Measurements from ENCODE around the gene TMEM59L. TPM values are rescaled to one million over a fixed set of nuclear protein-coding genes. Genes with fewer than 3 reads are reported as not detected.

TMEM59L gene
- total RNA-seq: not detected
- not detected for total RNA-seq (2013)

DNA sequence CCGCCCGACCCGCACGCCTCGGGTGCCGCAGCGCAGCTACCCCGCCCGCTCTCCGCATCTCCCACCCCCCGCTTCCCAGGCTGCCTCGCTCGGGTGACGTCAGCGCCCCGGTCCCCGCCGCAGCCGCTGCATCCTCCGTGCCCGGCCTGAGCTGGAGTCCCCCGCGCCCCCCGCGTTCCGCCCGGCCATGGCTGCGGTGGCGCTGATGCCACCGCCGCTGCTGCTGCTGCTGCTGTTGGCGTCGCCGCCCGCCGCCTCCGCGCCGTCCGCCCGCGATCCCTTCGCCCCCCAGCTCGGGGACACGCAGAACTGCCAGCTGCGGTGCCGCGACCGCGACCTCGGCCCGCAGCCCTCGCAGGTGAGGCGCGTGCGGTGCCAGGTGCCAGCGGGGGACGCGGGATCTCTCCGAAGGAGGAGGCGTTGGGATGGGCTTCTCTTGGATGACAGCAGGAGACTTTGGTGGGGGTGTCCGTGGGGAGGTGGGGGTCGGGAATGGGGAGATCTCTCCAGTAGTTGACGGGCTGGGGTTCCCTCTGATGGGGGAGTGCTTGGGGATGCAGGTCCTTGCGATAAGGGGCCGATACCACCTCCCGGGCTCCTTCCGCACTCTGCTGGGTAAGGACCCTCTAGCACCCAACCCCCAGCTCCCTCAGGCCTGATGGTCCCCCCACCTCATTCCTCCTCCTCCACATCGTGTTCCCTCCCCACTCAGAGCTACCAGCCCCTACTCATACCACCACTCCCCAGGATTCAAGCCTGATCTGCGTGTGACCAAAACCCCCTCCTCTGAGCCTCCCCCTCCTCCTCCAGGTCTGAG, at the start of gene TMEM59L:
TMEM59L (plus strand) TSS at position 99 of the 817 bp plus-strand sequence; CDS start at position 188, 89 bp downstream.
- H3K4me1 Mint-ChIP-seq: peaks cover 4 to 23% of the 10 kb centered on the region in 2 donors
- TF ChIP-seq CTCF (IDR thresholded peaks at IDR 0.05): no peak
- ATAC-seq (peak; percentile 48 to 83 (median 76)), DNase-seq (peak; percentile 42 to 73)
- H3K9me3 ChIP-seq (ENCODE audit: control insufficient read depth, insufficient read depth, low read length): no peaks in the 10 kb centered on the region
- no peak within 1 kb of the TSS for H3K27ac Mint-ChIP-seq
- WGBS (ENCODE audit: insufficient coverage): 2% methylated on average over 70 of the region's 70 CpGs
- peaks cover 52% of the 10 kb centered on the region for H3K27me3 ChIP-seq (ENCODE audit: control insufficient read depth, insufficient read depth, low read length)
- peak within 1 kb of the TSS; percentile 12 for H3K4me3 ChIP-seq (ENCODE audit: low read length)
- no peaks in the 10 kb centered on the region for H3K36me3 Mint-ChIP-seq
- no peak within 1 kb of the TSS for H3K27ac ChIP-seq (ENCODE audit: low read length)
- H3K27me3 Mint-ChIP-seq (ENCODE audit: low read depth in 2 of 2): peaks cover 37 to 60% of the 10 kb centered on the region in 2 donors
- H3K4me3 Mint-ChIP-seq: peak within 1 kb of the TSS; percentile 57
- intact Hi-C loops (cut with micrococcal nuclease): no loop called here
- H3K4me1 ChIP-seq (ENCODE audit: control insufficient read depth, insufficient read depth, low read length): peaks cover 23% of the 10 kb centered on the region
- no peaks in the 10 kb centered on the region for H3K36me3 ChIP-seq (ENCODE audit: control insufficient read depth, insufficient read depth, low read length)
- H3K9me3 Mint-ChIP-seq: no peaks in the 10 kb centered on the region

DNA sequence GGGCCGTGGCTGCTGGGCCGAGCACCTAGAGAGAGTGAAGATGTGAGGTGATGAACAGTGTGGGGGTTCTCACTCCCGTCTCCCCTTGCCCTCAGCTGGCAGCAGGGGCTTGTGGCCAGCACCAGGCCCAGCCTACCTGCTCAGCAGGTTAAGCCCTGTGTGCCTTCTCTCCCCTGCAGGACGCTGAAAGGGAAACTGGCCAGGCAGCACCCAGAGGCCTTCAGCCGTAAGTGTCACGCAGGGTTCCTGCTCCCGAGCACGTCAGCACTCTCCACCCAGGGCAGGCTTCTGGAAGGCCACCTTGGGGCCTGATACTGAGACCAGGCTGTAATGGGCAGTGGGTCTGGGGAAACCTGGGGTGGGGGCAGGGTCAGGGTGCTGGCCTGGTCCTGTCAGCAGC, 45.7 kb upstream of the TMEM59L start:
- no peak for DNase-seq
- Histone ChIP-seq H3K27me3 (ENCODE audit: control insufficient read depth, insufficient read depth, low read length) (no peaks in the 10 kb centered on the region), H3K36me3 (ENCODE audit: control insufficient read depth, insufficient read depth, low read length) (peaks cover 62% of the 10 kb centered on the region), H3K4me3 (ENCODE audit: low read length) (no peak overlapping the region), H3K27ac (ENCODE audit: low read length) (no peak overlapping the region), H3K4me1 (ENCODE audit: control insufficient read depth, insufficient read depth, low read length) (peaks cover 9% of the 10 kb centered on the region), H3K9me3 (ENCODE audit: control insufficient read depth, insufficient read depth, low read length) (no peaks in the 10 kb centered on the region)
- no peak for TF ChIP-seq CTCF (IDR thresholded peaks at IDR 0.05)
- Mint-ChIP-seq H3K4me1 (peaks cover 9% of the 10 kb centered on the region in 2 donors), H3K4me3 (no peak overlapping the region), H3K36me3 (no peaks in the 10 kb centered on the region), H3K27ac (no peak overlapping the region), H3K27me3 (ENCODE audit: low read depth in 2 of 2) (no peaks in the 10 kb centered on the region), H3K9me3 (no peaks in the 10 kb centered on the region)
- no peak for ATAC-seq
- 98% methylated on average over 8 of the region's 8 CpGs for WGBS (ENCODE audit: insufficient coverage)
- intact Hi-C loops (cut with micrococcal nuclease): no loop called here

DNA sequence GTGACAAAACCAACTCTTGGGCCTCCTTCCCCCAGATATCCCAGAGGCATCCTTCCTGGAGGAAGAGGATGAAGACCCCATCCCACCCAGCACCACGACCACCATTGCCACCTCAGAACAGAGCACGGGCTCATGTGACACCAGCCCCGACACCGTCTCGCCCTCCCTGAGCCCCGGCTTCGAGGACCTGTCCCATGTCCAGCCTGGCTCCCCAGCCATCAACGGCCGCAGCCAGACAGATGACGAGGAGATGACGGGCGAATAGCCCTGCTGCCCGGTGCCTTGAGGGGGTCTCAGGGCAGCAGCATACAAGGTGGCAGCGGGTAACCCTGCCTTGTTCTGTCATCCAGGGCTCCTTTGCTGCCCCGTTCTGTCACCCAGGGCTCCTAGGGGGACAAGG, 44.3 kb upstream of the TMEM59L start:
- Histone ChIP-seq H3K27ac (ENCODE audit: low read length) (no peak overlapping the region), H3K9me3 (ENCODE audit: control insufficient read depth, insufficient read depth, low read length) (no peaks in the 10 kb centered on the region), H3K36me3 (ENCODE audit: control insufficient read depth, insufficient read depth, low read length) (peaks cover 56% of the 10 kb centered on the region), H3K27me3 (ENCODE audit: control insufficient read depth, insufficient read depth, low read length) (no peaks in the 10 kb centered on the region), H3K4me1 (ENCODE audit: control insufficient read depth, insufficient read depth, low read length) (peaks cover 23% of the 10 kb centered on the region), H3K4me3 (ENCODE audit: low read length) (no peak overlapping the region)
- no peak for TF ChIP-seq CTCF (IDR thresholded peaks at IDR 0.05)
- no peaks in the 10 kb centered on the region for H3K27me3 Mint-ChIP-seq (ENCODE audit: low read depth in 2 of 2)
- H3K36me3 Mint-ChIP-seq: no peaks in the 10 kb centered on the region
- H3K4me1 Mint-ChIP-seq: peaks cover 19 to 21% of the 10 kb centered on the region in 2 donors
- intact Hi-C loops (cut with micrococcal nuclease): no loop called here
- no peaks in the 10 kb centered on the region for H3K9me3 Mint-ChIP-seq
- ATAC-seq (no peak), DNase-seq (no peak)
- no peak overlapping the region for H3K27ac Mint-ChIP-seq
- no peak overlapping the region for H3K4me3 Mint-ChIP-seq
- 98% methylated on average over 15 of the region's 15 CpGs for WGBS (ENCODE audit: insufficient coverage)

Measured in natural killer cell (primary cell).